ENCODE measurements around the gene LIN9. TPM values are rescaled to one million over a fixed set of nuclear protein-coding genes. Genes with fewer than 3 reads are reported as not detected.

LIN9 gene
- polyA plus RNA-seq, 1 experiment, result 2.1 TPM

GRCh38 chr1:226293553-226293920 is 15.4 kb downstream of the LIN9 start:
- H3K36me3 ChIP-seq (ENCODE audit: control insufficient read depth, insufficient read depth, low read length), result no peaks in the 10 kb centered on the region
- H3K27me3 ChIP-seq (ENCODE audit: control insufficient read depth, insufficient read depth, low read length), result no peaks in the 10 kb centered on the region
- H3K4me3 ChIP-seq (ENCODE audit: low read depth, low read length), result no peak overlapping the region
- DNase-seq (ENCODE audit: low read depth), result no peak
- CTCF ChIA-PET, result interaction anchor here (1.4 to 1.6 kb wide), 2 partner anchors 10 to 13 kb away, joined by 3 to 4 read pairs; no protein-coding TSS in a partner anchor
- no peak for TF ChIP-seq CTCF (IDR thresholded peaks at IDR 0.05; ENCODE audit: insufficient read depth, low read depth, low read length)
- POLR2A ChIA-PET, result no interaction called here

- DNase-seq (ENCODE audit: low read depth), result no peak
These were observed 16.0 kb downstream of the LIN9 start for GRCh38 chr1:226292874-226293552.

GRCh38 chr1:226287587-226287986 is 21.4 kb downstream of the LIN9 start:
- ChIA-PET CTCF (no interaction called here), POLR2A (no interaction called here)
- no peak for DNase-seq (ENCODE audit: low read depth)
- Histone ChIP-seq H3K36me3 (ENCODE audit: control insufficient read depth, insufficient read depth, low read length) (no peaks in the 10 kb centered on the region), H3K4me3 (ENCODE audit: low read depth, low read length) (no peak overlapping the region), H3K27me3 (ENCODE audit: control insufficient read depth, insufficient read depth, low read length) (no peaks in the 10 kb centered on the region)
- no peak for TF ChIP-seq CTCF (IDR thresholded peaks at IDR 0.05; ENCODE audit: insufficient read depth, low read depth, low read length)

More at GRCh38 chr1:226292874-226293552, 16.0 kb downstream of the LIN9 start:
- POLR2A ChIA-PET, result no interaction called here
- no peaks in the 10 kb centered on the region for H3K36me3 ChIP-seq (ENCODE audit: control insufficient read depth, insufficient read depth, low read length)
- TF ChIP-seq CTCF (IDR thresholded peaks at IDR 0.05; ENCODE audit: insufficient read depth, low read depth, low read length), result no peak
- no peak overlapping the region for H3K4me3 ChIP-seq (ENCODE audit: low read depth, low read length)
- CTCF ChIA-PET, result interaction anchor here (1.4 to 1.9 kb wide), 3 partner anchors 9 to 13 kb away, joined by 3 to 4 read pairs (median 4); no protein-coding TSS in a partner anchor
- no peaks in the 10 kb centered on the region for H3K27me3 ChIP-seq (ENCODE audit: control insufficient read depth, insufficient read depth, low read length)

GRCh38 chr1:226281058-226281457 is 27.9 kb downstream of the LIN9 start:
- DNase-seq (ENCODE audit: low read depth), result no peak
- no peak for TF ChIP-seq CTCF (IDR thresholded peaks at IDR 0.05; ENCODE audit: insufficient read depth, low read depth, low read length)
- Histone ChIP-seq H3K27me3 (ENCODE audit: control insufficient read depth, insufficient read depth, low read length) (no peaks in the 10 kb centered on the region), H3K4me3 (ENCODE audit: low read depth, low read length) (no peak overlapping the region), H3K36me3 (ENCODE audit: control insufficient read depth, insufficient read depth, low read length) (no peaks in the 10 kb centered on the region)
- ChIA-PET POLR2A (no interaction called here), CTCF (interaction anchor here (1.3 kb wide), 1 partner anchor 12 kb away, joined by 4 read pairs; no protein-coding TSS in a partner anchor)

- TF ChIP-seq CTCF (IDR thresholded peaks at IDR 0.05; ENCODE audit: insufficient read depth, low read depth, low read length), result no peak
- POLR2A ChIA-PET, result no interaction called here
- Histone ChIP-seq H3K4me3 (ENCODE audit: low read depth, low read length) (no peak overlapping the region), H3K36me3 (ENCODE audit: control insufficient read depth, insufficient read depth, low read length) (no peaks in the 10 kb centered on the region), H3K27me3 (ENCODE audit: control insufficient read depth, insufficient read depth, low read length) (no peaks in the 10 kb centered on the region)
- DNase-seq (ENCODE audit: low read depth), result no peak
- CTCF ChIA-PET, result interaction anchor here (1.3 kb wide), 1 partner anchor 13 kb away, joined by 4 read pairs; no protein-coding TSS in a partner anchor
These were observed 29.5 kb downstream of the LIN9 start for GRCh38 chr1:226279498-226279897.
